ENCODE data around the gene GLUD1.
A peak's percentile ranks its signal among the peaks of the same experiment; 100 is the strongest.
"Not testable (repeated sequence)": the region's sequence is repeated elsewhere in the genome, so short reads cannot be mapped to it uniquely, and the experiment has no call there.

Gene GLUD1

DNA sequence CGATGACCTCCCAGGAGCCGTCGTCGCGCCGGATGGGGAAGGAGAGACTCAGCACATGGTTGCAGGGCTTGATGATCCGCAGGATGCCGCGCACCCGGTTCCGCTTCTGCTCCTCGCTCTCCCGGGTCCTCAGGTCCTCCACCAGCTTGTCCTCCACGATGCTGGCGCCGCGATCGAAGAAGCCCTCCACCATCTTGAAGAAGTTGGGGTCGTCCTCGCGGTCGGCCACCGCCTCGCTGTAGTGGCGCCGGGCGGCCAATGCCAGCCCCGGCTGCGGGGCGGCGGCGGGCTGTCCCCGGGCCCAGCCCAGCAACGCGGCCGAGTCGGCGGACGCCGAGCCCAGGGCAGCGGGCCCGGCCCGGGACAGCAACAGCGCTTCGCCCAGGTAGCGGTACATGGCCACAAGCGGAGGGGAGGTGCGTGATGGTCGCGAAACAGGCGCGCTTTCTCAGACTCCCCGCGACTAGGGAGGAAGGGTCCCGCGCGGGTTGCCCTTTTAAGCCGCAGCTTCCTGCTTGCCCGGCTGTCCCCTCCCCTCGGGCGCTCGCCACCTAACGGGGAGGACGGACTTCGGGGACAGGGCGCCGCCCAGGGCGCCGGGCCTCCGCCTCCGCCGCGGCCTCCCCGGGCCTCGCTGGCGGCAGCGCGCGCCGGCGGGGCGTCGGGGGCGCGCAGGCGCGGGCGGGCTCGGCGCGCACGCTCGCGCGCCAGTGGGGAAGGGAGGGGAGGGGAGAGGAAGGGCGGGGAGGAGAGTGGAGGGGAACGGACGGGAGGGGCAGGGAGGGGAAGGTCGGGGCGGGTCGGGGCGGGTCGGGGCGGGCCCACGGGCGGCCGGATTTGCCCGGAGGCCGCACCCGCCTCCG is at the start of gene GLUD1, which contains the start of gene SHLD2:
TSS of gene GLUD1 (minus strand) at position 471 of the 863 bp plus-strand sequence. CDS start at position 397, 74 bp downstream.
TSS of gene SHLD2 (plus strand) at position 834 of the 863 bp plus-strand sequence. CDS start 56,149 bp downstream, outside the sequence.
- Histone ChIP-seq H3K9ac (ENCODE audit: low read length) (peak within 1 kb of the TSS; percentile 98), H3K9me3 (ENCODE audit: control insufficient read depth, low read length) (no peaks in the 10 kb centered on the region), H3K4me3 (ENCODE audit: low read length) (peak within 1 kb of the TSS; percentile 97), H3K27me3 (replicated peaks; ENCODE audit: control insufficient read depth, insufficient read depth, low read length) (no peaks in the 10 kb centered on the region), H3K36me3 (ENCODE audit: control insufficient read depth, insufficient read depth, low read length, severe bottlenecking) (peaks cover 5% of the 10 kb centered on the region), H3K4me1 (ENCODE audit: control insufficient read depth, insufficient read depth, low read length) (peaks cover 33% of the 10 kb centered on the region)
- peak; percentile 94 for DNase-seq (ENCODE audit: low read depth)

DNA sequence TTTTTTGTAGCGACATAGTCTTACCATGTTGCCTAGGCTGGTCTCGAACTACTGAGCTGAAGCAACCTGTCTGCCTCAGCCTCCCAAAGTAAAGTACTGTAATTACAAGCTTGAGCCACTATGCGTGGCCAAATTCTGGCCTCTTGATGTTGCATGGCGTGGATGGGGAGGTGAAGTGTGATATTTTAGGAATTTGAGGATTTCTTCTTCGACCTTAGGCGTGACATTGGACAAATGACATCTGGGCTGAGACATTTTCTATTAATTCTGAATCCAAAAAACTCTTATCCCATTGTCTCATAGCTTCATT is 48.4 kb upstream of the GLUD1 start:
- H3K4me1 ChIP-seq (ENCODE audit: control insufficient read depth, insufficient read depth, low read length); H3K27me3 ChIP-seq (replicated peaks; ENCODE audit: control insufficient read depth, insufficient read depth, low read length); DNase-seq (ENCODE audit: low read depth); H3K9ac ChIP-seq (ENCODE audit: low read length); H3K9me3 ChIP-seq (ENCODE audit: control insufficient read depth, low read length); H3K36me3 ChIP-seq (ENCODE audit: control insufficient read depth, insufficient read depth, low read length, severe bottlenecking); H3K4me3 ChIP-seq (ENCODE audit: low read length): not testable (repeated sequence)

DNA sequence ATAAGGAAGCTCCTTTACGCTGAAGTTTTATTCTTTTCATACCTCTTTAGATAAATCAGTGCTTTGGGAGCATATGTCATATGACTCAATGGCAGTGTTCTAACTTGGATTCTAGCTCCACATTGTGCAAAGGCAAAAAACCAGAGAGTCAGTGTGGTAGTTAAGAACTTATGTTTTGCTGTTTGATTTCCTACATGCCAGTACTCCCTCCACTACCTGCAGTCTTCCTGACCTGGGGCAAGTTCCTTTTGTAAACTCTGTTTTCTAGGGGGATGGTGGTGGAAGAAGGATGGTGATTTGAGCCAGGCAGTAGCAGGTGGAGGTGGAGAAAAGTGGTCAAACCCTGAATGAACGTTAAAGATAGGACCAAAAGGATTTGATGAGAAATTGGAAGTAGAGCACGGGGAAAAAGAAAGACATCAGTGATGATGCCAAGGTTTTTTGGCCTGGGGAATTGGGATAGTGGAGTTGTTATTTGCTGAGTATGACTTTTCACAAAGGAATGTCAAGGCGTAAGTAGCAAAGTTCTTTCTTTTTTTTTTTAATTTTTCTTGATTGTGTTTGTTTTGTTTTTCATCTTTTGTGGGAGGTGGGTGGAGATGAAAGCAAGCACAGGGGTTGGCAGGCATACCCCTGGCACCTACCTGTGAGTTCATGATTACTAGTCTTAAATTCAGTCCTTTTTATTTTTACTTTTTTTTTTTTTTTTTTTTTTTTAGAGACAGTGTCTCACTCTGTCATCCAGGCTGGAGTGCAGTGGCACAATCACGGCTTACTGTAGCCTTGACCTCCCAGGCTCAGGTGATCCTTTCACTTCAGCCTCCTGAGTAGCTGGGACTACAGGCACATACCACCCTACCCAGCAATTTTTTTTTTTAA is 47.8 kb upstream of the GLUD1 start:
- H3K9me3 ChIP-seq (ENCODE audit: control insufficient read depth, low read length); H3K9ac ChIP-seq (ENCODE audit: low read length); H3K27me3 ChIP-seq (replicated peaks; ENCODE audit: control insufficient read depth, insufficient read depth, low read length); H3K4me1 ChIP-seq (ENCODE audit: control insufficient read depth, insufficient read depth, low read length); H3K36me3 ChIP-seq (ENCODE audit: control insufficient read depth, insufficient read depth, low read length, severe bottlenecking): not testable (repeated sequence)
- DNase-seq (ENCODE audit: low read depth): peak; percentile 56
- peak overlapping the region; percentile 44 for H3K4me3 ChIP-seq (ENCODE audit: low read length)

DNA sequence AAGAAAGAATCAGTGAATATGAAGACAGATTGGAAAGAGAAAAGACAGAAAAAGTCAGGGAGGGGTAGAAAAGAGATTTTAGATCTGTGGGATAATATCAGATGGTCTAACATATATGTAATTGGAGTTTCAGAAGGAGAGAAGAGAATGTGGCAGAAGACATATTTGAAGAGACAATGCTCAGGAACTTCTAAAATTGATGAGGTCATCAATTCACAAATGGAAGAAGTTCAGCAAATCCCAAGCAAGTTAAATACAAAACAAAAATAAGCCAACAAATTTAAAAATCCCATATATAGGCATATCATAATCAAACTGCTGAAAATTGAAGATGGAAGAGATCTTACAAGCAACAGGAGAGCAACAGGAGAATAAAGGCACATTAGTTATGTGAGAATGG is 42.8 kb upstream of the GLUD1 start:
- H3K4me1 ChIP-seq (ENCODE audit: control insufficient read depth, insufficient read depth, low read length); H3K9me3 ChIP-seq (ENCODE audit: control insufficient read depth, low read length); H3K36me3 ChIP-seq (ENCODE audit: control insufficient read depth, insufficient read depth, low read length, severe bottlenecking); H3K27me3 ChIP-seq (replicated peaks; ENCODE audit: control insufficient read depth, insufficient read depth, low read length); H3K9ac ChIP-seq (ENCODE audit: low read length); DNase-seq (ENCODE audit: low read depth); H3K4me3 ChIP-seq (ENCODE audit: low read length): not testable (repeated sequence)

DNA sequence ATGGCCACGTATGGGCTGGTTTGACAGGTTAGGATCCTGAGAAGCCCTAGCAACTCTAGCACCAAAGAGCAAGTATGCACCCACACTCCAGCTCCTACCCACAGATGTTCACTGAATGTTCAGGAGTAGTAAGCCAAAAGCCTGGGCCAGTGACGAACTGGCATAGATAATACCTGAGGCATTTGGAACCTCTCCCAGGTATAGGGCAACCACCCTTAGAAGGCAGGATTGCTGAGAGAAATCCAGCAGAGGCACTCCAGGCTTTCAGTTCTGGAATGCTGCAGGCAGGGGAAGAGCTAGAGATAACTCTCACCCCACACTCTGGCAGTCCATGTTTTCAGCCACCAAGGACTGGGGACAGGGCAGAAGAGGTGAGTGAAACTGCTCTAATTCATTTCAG is 39.8 kb upstream of the GLUD1 start:
- not testable (repeated sequence) for H3K4me1 ChIP-seq (ENCODE audit: control insufficient read depth, insufficient read depth, low read length); H3K9me3 ChIP-seq (ENCODE audit: control insufficient read depth, low read length); DNase-seq (ENCODE audit: low read depth); H3K9ac ChIP-seq (ENCODE audit: low read length); H3K36me3 ChIP-seq (ENCODE audit: control insufficient read depth, insufficient read depth, low read length, severe bottlenecking); H3K4me3 ChIP-seq (ENCODE audit: low read length); H3K27me3 ChIP-seq (replicated peaks; ENCODE audit: control insufficient read depth, insufficient read depth, low read length)

DNA sequence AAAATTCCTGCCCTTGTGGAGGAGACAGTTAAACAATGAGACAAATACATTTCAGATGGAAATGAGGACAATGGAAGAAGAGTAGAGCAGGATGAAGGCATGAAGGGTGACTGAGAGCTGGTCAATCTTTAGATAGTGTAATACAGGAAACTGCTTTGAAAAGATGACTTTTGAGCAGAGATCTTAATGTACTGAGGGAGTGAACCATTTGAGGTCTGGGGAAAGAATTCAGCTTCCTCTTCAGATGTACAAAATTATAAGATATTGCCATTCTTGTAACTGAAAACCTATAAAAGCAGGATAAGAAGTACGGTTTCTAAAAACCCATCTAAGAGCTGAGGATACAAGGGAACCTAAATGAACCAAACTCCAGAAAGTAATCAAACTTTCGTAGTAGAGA is 39.3 kb upstream of the GLUD1 start:
- not testable (repeated sequence) for H3K4me1 ChIP-seq (ENCODE audit: control insufficient read depth, insufficient read depth, low read length); DNase-seq (ENCODE audit: low read depth); H3K9me3 ChIP-seq (ENCODE audit: control insufficient read depth, low read length); H3K27me3 ChIP-seq (replicated peaks; ENCODE audit: control insufficient read depth, insufficient read depth, low read length); H3K9ac ChIP-seq (ENCODE audit: low read length); H3K4me3 ChIP-seq (ENCODE audit: low read length); H3K36me3 ChIP-seq (ENCODE audit: control insufficient read depth, insufficient read depth, low read length, severe bottlenecking)

DNA sequence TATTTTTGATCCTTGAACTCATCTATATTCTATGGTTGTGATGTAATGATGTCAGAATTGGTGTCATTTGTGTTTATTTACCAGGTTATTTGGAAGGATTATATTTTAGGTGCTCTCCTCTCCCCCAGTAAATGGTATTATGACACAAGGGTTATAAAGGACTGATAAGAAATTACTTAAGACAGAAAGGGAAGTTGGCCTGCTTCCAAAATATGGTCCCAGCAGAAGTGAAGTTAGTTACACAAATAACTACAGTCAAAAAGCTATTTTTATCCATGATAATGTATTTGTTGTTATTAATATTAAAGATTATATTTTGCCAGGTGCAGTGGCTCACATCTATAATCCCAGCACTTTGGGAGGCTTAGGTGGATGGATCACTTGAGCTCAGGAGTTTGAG is 37.5 kb upstream of the GLUD1 start:
- H3K9ac ChIP-seq (ENCODE audit: low read length); H3K9me3 ChIP-seq (ENCODE audit: control insufficient read depth, low read length); H3K4me3 ChIP-seq (ENCODE audit: low read length); H3K4me1 ChIP-seq (ENCODE audit: control insufficient read depth, insufficient read depth, low read length); H3K27me3 ChIP-seq (replicated peaks; ENCODE audit: control insufficient read depth, insufficient read depth, low read length); H3K36me3 ChIP-seq (ENCODE audit: control insufficient read depth, insufficient read depth, low read length, severe bottlenecking); DNase-seq (ENCODE audit: low read depth): not testable (repeated sequence)

DNA sequence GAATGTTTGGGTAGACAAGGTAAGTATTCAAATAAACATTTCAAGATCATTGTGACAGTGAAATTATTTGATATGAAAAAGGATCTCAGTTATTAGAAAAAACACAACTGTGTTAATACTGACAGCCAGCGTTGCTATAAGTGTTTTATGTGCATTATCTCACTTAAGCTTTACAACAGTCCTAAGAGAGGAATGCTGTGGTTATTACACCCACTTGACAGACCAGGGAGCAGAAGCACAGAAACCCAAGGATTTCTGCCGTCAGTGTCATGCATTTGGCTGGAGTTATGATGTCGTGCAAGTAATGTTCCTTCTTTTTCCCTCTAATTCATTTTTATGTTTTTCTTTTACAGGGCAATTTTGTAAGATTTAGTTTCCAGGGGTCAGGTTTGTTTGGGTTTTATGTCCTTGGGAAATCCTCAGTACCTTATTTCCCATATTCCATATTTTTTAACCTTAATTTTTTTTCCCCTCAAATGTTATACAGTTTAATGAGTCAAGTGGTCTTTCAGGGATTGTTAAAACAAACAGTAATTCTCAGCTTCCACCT is 33.0 kb upstream of the GLUD1 start:
- not testable (repeated sequence) for DNase-seq (ENCODE audit: low read depth)

DNA sequence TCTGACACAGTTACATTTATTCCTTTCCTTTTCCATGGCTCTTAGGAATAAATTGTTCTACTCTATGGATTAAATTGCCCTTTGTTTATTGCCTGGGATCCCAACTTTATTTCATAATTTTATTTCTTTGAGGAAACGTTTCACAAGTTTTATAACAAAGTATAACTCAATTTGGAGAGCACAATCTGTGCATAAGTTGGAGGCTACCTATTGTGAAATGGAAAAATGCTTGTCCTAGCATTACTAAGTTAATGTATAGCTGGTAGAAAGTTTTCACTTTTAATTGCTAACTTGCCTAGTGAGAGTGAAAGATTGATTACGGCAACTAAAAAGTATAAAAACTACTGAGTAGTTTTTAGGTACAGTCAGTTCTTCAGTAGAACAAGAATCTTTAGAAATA is 32.4 kb upstream of the GLUD1 start:
- H3K9me3 ChIP-seq (ENCODE audit: control insufficient read depth, low read length): not testable (repeated sequence)

More for the DNA sequence above, 33.0 kb upstream of the GLUD1 start:
- not testable (repeated sequence) for H3K36me3 ChIP-seq (ENCODE audit: control insufficient read depth, insufficient read depth, low read length, severe bottlenecking); H3K9ac ChIP-seq (ENCODE audit: low read length); H3K4me1 ChIP-seq (ENCODE audit: control insufficient read depth, insufficient read depth, low read length); H3K9me3 ChIP-seq (ENCODE audit: control insufficient read depth, low read length); H3K4me3 ChIP-seq (ENCODE audit: low read length); H3K27me3 ChIP-seq (replicated peaks; ENCODE audit: control insufficient read depth, insufficient read depth, low read length)

DNA sequence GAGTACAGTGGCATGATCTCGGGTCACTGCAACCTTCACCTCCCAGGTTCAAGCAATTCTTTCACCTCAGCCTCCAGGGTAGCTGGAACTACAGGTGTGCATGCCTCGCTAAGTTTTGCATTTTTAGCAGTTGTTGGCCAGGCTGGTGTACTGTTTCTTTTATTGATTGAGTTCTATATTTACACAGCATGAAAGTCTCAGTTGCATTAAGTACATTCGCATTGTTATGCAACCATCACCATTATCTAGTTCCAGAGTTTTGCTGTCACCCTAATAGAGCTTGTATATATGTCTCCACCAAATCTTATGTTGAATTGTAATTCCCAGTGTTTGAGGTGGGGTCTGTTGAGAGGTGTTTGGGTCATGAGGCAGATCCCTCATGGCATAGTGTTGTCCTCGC is 28.7 kb upstream of the GLUD1 start:
- H3K36me3 ChIP-seq (ENCODE audit: control insufficient read depth, insufficient read depth, low read length, severe bottlenecking); DNase-seq (ENCODE audit: low read depth); H3K9ac ChIP-seq (ENCODE audit: low read length); H3K9me3 ChIP-seq (ENCODE audit: control insufficient read depth, low read length); H3K27me3 ChIP-seq (replicated peaks; ENCODE audit: control insufficient read depth, insufficient read depth, low read length); H3K4me1 ChIP-seq (ENCODE audit: control insufficient read depth, insufficient read depth, low read length); H3K4me3 ChIP-seq (ENCODE audit: low read length): not testable (repeated sequence)

More for the DNA sequence above, 32.4 kb upstream of the GLUD1 start:
- H3K4me3 ChIP-seq (ENCODE audit: low read length); H3K9ac ChIP-seq (ENCODE audit: low read length); H3K36me3 ChIP-seq (ENCODE audit: control insufficient read depth, insufficient read depth, low read length, severe bottlenecking); H3K27me3 ChIP-seq (replicated peaks; ENCODE audit: control insufficient read depth, insufficient read depth, low read length); H3K4me1 ChIP-seq (ENCODE audit: control insufficient read depth, insufficient read depth, low read length); DNase-seq (ENCODE audit: low read depth): not testable (repeated sequence)

DNA sequence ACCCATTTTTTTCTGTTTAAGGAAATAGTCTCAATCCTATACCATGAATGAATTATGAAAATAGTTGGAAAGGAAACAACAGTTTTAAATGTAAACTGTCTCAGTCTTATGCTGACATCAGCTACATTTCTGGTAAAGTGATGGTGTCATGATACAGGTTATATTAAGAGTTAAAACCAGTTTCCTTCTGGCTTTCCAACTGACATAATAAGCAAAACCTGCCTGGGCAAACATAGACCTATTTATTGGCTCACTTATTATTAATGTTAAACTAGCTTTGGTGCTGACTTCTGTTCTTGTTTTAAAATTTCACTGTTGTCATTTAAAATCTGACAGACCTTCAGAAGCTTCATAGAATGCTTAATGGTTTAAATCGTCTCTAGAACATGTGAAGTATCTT is 24.4 kb upstream of the GLUD1 start:
- not testable (repeated sequence) for H3K9me3 ChIP-seq (ENCODE audit: control insufficient read depth, low read length); H3K4me1 ChIP-seq (ENCODE audit: control insufficient read depth, insufficient read depth, low read length); DNase-seq (ENCODE audit: low read depth); H3K27me3 ChIP-seq (replicated peaks; ENCODE audit: control insufficient read depth, insufficient read depth, low read length); H3K4me3 ChIP-seq (ENCODE audit: low read length); H3K36me3 ChIP-seq (ENCODE audit: control insufficient read depth, insufficient read depth, low read length, severe bottlenecking); H3K9ac ChIP-seq (ENCODE audit: low read length)
